Stimulated activated CD4-positive, alpha-beta T cell treated with anti-CD3 and anti-CD28 coated beads, Interleukin-15, amount 100 ng/mL, for 24 hours (primary cell): Measurements from ENCODE around the gene PLA2G2D.

Experiments used
- DNase-seq: peaks from one replicate; pipeline ENCODE4 v3.0.0-alpha.2; 2020

Gene PLA2G2D

DNA sequence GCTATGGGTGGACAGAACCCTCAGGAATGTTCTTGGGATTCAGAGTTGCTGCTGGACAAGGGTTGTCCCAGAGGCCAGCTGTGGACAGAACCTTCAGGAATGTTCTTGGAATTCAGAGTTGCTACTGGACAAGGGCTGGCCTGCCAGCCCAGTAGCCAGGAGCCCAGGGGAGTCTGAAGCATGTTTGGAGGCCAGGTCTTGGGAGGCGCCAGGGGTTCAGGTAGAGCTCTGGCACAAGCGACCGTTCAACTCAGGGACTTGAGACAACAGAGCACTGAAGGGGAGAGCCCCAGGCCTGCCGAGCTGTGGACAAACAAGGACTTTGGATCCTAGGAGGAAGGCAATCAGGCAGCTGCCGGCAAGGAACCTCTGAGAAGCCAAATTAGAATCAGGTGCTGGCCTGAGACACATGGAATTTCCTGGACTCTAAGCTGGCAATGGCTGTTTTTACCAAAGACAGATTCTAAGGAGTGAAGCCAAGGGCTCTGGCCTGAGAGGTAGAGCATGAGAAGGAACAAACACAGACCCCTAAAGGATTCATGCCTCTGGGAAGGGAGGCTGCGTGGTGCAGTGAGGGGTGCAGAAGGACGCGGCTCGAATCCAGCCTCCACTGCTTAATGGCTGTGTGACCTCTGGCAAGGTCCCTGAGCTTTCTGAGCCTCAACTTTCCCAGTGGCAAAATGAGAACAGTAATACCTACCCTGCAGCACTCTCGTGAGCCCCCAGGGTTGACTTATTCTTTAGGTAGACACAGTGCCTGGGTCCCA, 36.0 kb downstream of the PLA2G2D start:
- DNase-seq: no peak

DNA sequence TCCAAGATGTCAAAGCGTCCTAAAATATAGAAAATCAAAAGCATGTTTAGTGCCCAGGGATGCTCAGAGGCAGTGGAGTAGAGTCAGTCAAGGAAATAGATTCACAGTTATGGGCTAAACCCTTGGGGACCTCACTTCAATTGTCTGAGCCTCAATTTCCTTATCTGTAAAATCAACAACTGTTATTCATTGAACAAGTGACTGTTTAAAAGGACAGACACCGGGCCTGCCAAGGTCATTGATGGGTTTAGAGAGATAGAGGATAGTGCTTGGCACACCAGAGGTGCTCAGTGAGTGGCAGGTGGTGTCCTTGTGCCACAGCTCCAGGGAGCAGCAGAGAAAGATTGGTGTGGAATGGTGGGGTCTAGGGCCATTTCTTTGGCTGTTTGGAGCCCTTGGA, 36.6 kb downstream of the PLA2G2D start:
- no peak for DNase-seq

DNA sequence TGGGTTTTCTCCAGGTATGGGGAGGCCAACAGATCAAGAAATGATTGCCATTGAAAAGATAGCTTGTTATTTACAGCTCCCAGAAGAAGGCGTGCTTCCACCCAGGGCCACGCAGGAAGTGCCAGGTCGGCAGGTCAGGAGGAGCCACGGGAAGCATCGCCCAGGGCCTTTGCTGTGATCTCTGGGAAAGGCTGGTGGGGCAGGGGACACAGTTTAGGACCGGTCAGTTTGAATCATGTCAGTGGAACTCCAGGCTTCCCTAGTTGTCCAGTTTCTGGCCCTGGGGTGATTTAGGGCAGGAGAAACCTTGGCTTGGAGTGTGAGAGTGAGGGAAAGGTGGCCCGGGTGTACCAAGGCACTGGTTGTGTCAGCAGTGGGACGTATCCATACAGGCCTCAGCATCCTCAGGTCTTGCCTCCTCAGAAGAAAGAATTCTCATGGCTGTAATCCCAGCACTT, 38.0 kb downstream of the PLA2G2D start:
- no peak for DNase-seq

DNA sequence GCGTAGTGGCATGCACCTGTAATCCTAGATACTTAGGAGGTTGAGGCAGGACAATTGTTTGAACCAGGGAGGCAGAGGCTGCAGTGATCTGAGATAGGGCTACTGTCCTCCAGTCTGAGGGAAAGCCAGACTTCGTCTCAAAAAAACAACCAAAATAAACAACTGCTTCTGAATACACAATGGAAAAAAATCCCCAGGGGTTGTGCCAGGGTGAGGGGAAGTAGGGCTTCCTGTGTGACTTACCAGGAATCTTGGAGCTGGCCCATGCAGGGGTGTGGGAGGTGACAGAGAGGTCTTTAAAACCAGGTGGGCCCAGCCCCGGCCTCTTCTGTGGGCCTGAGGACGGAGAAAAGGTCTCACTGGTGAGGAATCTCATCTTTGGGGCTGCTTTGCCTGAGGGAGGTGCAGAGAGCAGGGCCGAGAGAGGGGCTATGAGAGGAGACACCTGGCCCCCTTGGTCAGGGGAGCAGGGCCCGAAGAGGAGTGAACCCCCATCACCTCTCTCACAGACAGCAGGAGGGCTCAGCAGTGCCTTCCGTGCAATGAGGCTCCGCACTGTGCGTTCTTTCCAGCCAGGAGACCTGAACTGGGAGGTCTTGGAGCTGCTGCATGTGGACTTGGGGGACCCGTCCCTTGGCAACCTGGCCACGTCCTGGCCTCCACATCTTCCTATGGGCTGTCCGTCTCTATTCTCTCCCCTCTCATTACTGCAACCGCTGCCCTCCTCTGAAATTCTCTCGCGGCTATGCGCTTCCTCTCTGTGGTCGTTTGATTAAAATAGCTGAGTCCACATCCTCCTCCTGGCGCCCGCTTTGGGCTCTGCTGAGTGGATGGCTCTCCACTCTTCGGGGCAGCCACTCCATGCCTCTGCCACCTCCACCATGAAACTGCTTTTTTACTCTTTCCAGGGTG, 38.6 kb downstream of the PLA2G2D start:
- DNase-seq: no peak

DNA sequence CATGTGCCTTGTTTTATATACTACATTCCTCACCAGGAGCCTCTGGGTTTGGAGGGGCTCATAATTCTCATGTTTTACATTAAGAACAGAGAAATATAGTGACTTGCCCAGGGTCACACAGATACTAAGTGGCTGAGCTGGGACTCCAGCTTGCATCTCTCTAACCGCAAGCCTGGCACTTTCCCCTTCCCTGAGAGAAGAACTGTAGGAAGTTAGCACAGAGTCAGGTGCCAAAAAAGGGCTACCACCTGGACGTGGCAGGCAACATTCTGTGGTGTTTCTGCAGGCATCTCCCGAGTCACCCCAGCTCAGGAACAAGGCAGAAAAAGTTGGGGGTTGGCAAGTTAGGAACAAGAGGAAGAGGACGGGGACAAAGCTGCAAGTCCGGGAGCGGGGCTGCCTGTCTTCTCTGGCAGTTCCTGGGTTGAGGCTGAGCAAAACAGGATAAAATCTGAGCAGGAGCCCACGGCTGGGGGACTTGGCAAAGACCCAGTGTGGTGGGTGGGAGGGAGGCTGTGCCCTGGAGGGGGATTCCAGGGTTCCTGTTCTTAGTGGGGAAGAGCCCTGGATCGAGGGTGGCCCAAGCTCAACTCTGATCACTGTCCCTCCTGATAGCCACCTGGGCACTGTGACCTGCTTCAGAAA, 39.6 kb downstream of the PLA2G2D start:
- DNase-seq: no peak

DNA sequence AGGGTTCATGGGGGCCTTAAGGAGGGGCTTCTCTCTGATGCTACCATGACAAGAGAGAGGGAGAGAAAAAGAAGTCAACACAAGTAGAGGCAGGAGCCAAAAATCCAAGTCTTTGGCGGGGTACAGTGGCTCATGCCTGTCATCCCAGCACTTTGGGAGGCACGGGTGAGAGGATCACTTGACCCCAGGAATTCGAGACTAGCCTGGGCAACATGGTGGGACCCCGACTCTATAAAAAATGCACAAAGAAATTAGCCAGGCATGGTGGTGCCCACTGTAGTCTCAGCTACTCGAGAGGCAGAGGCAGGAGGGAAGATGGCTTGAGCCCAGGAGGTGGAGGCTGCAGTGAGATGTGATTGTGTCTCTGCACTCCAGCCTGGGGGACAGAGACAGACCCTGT, 40.6 kb downstream of the PLA2G2D start:
- DNase-seq: no peak

DNA sequence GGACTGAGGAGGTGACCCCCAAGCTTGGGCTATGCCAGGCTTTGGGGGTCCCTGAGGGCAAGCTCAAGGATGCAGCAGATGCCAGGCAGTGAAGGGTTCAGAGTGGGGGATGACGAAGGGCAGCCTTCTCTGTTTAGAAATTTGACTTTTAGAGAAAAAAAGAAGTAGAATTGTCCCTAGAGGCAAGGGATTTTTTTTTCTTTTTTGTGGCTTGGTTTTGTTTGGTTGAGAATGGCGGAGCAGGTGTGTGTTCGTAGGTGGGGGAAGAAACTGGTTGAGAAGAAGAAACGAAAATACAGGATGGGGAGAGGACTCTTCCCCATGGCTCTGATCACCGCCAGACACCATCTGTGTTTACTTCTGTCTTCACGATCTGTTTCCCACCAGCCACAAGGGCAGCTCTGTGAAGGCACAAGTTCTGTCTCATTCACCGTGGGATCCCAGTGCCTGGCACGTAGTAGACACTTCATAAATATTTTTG, 41.1 kb downstream of the PLA2G2D start:
- no peak for DNase-seq

DNA sequence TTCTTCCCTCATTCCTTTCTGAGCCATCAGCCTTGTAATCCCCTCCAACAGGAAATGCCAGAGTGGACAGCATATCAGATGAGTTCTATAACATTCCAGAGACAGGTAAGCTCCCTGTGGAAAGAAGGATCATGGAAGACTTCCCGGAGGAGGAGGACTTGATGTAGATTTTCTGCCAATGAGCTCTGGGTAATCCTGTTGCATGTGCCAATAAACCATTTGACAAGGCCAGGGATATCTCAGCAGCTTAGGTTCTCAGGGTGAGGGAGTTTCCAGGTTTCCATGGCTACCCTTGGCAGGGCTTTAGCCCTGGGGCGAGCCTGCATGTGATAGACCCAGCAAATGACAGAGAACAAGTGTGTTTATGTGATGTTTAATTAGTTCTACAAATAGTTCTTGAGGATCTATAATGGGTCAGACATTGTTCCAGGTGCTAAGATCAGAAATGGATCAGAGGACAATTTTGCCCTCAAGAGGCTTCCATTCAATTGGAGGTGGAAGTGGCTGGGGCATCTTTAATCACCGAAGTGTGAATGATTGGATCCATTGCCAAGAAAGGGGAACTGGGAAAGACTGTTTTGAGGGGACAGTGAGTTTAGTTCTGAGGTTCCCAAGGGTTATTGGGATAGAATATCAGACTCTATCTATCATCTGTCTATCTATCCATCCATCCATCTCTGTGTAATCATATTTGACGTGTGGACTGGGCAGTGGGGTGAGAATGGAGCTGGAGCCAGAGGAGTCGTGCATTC, 42.5 kb downstream of the PLA2G2D start:
- no peak for DNase-seq

DNA sequence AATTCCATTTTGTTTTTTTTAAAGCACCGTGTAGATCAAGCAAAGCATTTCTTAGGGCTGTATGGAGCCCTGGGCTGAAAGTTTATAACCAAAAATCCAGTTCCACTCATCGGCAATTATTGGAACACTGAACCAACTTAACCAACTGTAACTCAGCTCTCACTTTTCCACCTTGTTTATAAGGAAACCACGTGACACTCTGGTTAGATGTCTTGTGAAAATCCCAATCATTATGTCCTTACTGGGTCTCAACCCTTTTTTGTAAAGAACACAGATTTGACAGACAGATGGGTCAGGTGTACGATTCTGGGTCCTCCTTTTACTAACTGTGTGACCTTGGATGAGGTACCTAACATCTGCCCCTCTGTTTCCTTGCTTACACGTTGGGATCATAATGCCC, 43.1 kb downstream of the PLA2G2D start:
- DNase-seq: no peak

DNA sequence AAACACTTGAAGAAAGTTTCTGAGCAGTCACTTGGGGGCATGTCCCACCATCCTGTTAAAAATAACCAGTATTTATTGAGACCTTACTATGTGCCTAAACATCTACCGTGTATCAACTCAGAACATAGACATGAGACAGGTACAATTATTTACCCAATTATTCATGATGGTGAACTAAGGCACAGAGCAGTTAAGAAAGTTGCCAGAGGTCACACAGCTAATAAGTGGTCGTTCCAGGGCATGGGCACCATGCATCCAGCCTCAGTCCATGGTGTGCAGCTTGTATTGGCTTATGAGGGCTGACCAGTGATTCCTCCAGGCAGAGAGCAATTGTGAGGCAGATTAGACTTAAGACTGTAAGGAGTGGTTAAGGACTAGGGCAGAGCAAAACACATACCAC, 44.0 kb downstream of the PLA2G2D start:
- DNase-seq: no peak

DNA sequence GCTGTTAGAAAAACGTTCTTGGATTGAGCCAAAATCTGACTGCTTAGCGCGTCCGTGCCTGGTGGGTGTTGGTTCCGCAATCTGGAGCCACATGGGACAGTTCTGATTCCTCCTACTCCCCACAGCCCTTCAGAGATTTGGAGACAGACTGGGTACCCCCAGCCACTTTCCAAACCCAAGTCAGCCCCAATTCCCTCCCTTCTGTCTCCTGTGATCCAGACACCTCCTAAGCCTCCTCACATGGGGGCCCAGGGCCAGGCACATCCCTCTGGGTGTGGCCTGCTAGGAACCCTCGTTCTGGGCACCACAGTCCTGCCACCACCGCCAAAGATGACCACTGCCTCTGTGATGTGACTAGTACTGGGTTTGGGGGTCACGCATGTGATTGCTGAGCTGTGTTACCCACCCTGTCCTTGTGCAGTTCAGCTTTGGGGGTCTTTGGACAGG, 44.6 kb downstream of the PLA2G2D start:
- no peak for DNase-seq

DNA sequence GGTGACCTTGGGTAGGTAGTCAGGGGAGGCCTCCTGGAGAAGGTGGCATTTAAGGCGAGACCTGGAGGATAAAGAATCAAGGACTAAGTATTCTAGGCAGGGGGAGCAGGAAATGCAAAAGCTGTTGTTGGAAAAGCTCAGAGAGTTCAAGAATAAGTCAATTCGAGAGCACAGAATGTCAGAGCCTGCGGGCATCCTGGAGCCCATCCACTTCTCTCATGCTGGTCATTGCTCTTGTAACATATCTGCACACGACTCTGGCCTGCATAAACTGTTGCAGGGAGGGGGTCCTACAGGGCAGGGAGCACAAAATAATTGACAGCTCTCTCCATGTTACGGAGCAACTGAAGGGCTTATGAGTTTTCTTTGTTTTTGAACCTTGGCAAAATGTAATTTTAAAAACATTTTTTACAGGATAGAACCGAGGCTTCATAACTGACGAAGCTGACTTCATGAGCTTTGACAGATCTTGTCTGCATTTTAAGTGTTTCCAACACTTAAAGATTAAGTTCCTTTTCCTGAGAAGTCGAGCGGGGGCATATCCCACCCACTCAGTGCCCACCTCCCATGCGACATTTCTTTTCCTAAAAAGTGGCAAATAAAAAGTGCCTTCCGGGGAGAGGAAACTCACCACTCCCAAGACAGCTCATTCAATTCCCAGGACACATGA, 45.1 kb downstream of the PLA2G2D start:
- DNase-seq: no peak

DNA sequence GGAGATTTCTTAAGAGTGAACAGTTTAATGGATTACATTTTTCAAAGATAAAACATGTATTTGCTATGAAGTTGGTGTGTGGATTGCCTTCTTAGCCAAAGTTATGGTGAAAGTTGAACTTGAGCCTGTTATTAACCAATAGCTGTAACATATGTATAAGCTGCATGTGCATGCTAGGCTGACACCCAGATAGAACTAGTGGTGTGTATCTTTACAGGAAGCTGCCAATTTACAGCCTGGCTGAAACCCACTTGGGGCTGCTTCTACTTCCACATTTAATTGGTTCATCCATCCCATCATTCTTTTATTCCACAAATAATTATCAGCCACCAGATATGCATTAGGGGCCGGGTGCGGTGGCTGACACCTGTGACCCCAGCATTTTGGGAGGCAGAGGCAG, 46.1 kb downstream of the PLA2G2D start:
- no peak for DNase-seq

DNA sequence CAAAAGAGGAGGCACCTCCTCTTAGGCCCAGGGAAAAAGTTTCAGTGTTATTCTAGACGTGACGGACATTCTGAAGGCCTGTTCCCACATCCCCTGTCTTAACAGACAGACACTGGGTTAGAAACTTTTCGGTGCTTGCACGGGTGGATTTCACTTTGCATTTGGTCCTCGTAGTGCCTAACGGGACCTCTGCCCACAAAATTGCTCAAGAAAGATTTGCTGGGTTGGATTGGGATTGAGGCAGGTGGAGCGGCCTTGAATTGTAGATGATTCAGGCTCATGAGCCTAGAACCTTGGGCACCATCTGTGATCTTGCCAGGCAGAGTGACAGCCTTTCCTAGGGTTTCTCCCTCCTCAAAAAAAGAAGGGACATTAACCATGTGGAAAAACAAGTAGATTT, 46.6 kb downstream of the PLA2G2D start:
- no peak for DNase-seq

DNA sequence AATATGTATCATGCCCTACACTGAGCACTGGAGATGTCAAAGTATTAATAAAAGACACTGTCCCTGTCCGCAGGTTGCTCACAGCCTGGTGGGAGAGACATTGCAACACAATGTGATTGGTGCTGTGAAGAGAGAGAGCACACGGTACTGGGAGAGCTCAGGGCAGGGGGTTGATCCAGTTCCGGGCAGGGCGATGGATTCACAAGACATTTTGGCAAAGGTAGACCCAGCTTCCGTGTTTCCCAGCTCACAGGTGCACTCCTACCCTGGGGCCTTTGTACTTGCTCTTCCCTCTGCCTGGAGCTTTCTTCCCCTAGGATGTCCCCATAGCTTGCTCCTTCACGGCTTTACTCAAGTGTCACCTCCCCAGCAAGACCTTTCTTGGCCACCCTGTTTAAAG, 47.9 kb downstream of the PLA2G2D start:
- DNase-seq: no peak

DNA sequence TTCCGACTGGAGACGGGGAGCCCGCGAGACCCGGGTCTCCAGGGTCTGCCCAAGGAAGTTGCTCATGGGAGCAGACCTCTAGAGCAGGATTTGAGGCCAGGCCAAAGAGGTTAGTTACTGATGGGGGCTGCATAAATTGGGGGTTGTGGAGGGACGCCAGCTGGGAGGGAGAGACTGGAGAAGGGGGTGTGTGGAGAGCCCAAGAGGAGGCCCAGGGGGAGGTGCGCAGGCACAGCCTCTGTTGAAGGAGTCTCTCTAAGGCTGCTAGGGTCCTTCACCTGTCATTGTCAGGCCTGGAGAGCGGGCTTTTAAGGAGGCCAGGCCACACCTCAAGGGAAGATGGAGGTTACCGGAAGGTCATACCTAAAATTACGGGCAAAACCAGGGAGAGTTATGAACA, 49.0 kb downstream of the PLA2G2D start:
- no peak for DNase-seq

DNA sequence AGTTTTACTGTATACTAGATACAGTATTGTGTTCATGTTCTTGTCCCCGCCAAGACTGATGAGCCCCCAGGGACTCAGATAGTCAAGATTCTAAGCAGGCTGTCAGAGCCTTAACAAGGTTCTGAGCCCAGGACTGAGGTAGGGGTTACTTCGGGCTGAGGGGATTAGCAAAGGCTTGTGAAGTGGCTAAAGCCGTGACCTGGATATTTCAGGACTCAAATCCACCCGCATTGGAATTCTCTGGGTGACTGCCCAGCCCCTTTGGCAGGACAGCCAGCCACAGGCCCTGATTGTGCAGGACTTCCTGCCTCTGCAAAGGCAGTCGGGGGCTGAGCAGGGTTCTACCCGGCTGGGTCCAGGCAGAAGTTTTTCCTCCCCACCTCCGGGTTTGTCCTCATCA, 49.5 kb downstream of the PLA2G2D start, which contains the start of gene PLA2G5:
TSS of gene PLA2G5 (plus strand) at position 321 of the 400 bp plus-strand sequence. CDS start 14,637 bp downstream, outside the sequence.
- DNase-seq: no peak

DNA sequence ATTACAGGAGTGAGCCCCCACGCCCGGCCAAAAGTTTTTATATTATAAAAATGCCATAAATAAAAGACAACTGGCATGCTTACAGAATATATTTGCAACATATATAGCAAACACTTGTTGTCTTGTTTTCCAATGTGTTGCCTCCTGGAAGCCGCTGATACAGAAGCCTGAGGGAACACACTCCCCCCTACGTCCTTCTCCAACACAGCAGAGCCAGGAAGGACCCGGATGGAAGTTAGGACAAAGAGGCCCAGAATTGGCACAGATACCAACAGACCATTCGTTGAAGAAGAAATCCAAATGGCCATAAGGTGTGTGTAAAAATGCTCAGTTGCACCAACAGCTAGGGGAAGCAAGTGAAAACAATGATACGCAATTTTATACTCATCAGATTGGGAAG, 50.6 kb downstream of the PLA2G2D start:
- DNase-seq: no peak

DNA sequence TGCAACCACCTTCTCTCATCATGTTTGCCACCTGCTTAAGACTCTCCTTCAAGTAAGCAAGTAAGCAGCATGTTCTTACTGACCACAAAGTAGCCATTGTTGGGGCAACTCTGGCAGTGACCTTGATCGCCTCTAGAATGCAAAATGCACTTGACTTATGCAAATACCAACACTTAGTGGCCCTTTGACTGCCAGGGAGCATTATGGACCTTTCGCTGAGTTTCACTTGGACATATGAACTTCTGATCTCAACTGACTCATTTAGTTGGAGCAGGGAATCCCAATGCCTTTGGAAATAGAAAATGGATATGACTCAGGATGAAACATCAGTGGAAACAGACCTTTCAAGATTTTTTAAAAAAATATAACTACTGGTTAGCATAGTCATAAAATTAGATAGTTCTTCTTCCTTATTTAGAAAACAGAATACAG, 55.5 kb downstream of the PLA2G2D start:
- DNase-seq: no peak
